ENCODE measurements around the gene CLNS1A.

Gene CLNS1A, protein sequence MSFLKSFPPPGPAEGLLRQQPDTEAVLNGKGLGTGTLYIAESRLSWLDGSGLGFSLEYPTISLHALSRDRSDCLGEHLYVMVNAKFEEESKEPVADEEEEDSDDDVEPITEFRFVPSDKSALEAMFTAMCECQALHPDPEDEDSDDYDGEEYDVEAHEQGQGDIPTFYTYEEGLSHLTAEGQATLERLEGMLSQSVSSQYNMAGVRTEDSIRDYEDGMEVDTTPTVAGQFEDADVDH

DNA sequence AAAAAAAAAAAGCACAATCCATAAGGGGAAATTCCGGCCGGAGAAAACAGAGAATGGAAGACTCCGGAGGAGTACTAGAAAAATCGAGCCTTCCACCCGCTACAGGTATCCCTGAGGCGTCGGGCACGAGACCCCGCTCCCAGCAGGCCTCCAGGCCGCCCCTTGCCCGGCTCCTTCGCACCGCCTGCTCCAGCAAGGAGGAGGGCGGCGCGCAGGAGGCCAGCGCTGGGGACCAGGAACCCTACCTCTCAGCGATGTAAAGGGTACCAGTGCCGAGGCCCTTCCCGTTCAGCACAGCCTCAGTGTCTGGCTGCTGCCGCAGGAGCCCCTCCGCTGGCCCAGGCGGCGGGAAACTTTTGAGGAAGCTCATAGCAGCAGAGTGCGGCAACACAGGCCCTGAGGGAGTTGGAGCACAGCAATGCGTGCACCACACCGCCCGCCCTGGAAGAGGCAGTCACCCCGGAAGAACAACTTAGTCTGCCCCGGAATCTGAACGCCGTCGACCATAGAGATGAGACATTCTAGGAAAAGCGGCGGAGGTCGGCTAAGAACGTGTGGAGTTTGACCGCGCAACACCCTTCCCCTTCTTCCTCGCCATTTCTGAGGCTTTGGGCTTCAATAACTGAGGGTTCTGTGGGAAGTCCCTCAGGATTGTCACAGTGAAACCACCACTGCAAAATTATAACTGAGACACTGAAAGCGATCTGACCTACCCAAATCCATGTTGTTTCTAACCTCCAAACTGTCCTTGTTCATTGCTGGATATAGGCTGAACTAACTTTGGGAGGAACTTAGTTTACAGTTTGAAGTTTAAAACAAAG lies at the start of gene CLNS1A:
CLNS1A (minus strand) TSS at position 450 of the 821 bp plus-strand sequence; CDS start at position 370, 80 bp downstream.
- peaks cover 10 to 13% of the 10 kb centered on the region in 2 donors for H3K4me1 ChIP-seq (ENCODE audit: control insufficient read depth in 2 of 2, insufficient read depth in 2 of 2, low read length in 2 of 2)

DNA sequence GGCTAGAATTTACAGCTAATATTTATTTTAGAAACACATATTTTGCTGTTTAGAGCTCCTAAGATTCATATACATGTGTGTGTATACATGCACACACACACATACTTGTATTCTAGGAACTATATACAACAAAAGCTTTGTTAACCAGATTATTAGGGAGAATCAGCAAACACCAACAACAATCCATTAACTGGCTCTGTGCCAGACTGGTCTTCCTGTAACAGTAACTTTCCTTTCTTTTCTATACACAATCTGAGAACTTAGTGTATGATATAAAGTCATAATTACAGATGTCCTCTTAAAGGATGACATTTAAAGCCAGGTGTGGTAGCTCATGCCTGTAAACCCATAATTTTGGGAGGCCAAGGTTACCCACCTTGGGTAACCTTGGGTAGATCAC lies 49.5 kb upstream of the CLNS1A start:
- H3K4me3 ChIP-seq (ENCODE audit: low read length in 2 of 2), result no peak overlapping the region
- H3K9ac ChIP-seq (ENCODE audit: low read depth in 1 of 2, low read length in 2 of 2), result no peak overlapping the region
- H3K27ac ChIP-seq (ENCODE audit: low read depth in 2 of 2, low read length in 2 of 2), result no peak overlapping the region
- no peaks in the 10 kb centered on the region for H3K27me3 ChIP-seq (ENCODE audit: control insufficient read depth in 2 of 2, insufficient read depth in 2 of 2, low read length in 2 of 2)
- H3K9me3 ChIP-seq (ENCODE audit: control insufficient read depth in 2 of 2, low read length in 2 of 2), result no peaks in the 10 kb centered on the region
- peaks cover 0 to 3% of the 10 kb centered on the region in 2 donors for H3K4me1 ChIP-seq (ENCODE audit: control insufficient read depth in 2 of 2, insufficient read depth in 2 of 2, low read length in 2 of 2)
- H3K36me3 ChIP-seq (ENCODE audit: control insufficient read depth in 2 of 2, insufficient read depth in 2 of 2, low read length in 2 of 2), result peaks cover 23 to 33% of the 10 kb centered on the region in 2 donors

More for the DNA sequence above, at the start of gene CLNS1A:
- Histone ChIP-seq H3K4me3 (ENCODE audit: low read length in 2 of 2) (peak within 1 kb of the TSS; percentile 90 to 93), H3K36me3 (ENCODE audit: control insufficient read depth in 2 of 2, insufficient read depth in 2 of 2, low read length in 2 of 2) (no peaks in the 10 kb centered on the region), H3K9ac (ENCODE audit: low read depth in 1 of 2, low read length in 2 of 2) (peak within 1 kb of the TSS; percentile 83 to 84), H3K27ac (ENCODE audit: low read depth in 2 of 2, low read length in 2 of 2) (peak within 1 kb of the TSS; percentile 80 to 85), H3K27me3 (ENCODE audit: control insufficient read depth in 2 of 2, insufficient read depth in 2 of 2, low read length in 2 of 2) (no peaks in the 10 kb centered on the region), H3K9me3 (ENCODE audit: control insufficient read depth in 2 of 2, low read length in 2 of 2) (no peaks in the 10 kb centered on the region)

DNA sequence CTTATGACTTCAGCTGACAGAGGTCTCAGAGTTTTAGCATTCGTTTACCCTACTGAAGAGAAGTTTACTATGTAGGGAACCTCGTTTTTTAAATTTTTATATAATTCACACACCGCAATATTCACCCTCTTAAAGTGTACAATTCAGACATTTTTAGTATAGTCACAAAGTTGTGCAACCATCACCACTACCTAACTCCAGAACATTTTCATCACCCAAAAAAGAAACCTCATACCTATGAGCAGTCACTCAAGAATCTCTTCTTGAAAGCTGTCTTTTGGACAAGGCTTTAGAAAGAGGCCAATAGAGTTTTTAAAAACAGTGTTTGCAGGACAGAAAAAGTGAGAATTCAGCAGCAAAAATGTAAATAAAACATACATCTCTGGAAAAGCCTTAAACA lies 39.5 kb upstream of the CLNS1A start:
- no peak overlapping the region for H3K27ac ChIP-seq (ENCODE audit: low read depth in 2 of 2, low read length in 2 of 2)
- no peak overlapping the region for H3K4me3 ChIP-seq (ENCODE audit: low read length in 2 of 2)
- no peaks in the 10 kb centered on the region for H3K9me3 ChIP-seq (ENCODE audit: control insufficient read depth in 2 of 2, low read length in 2 of 2)
- H3K9ac ChIP-seq (ENCODE audit: low read depth in 1 of 2, low read length in 2 of 2), result no peak overlapping the region
- no peaks in the 10 kb centered on the region for H3K27me3 ChIP-seq (ENCODE audit: control insufficient read depth in 2 of 2, insufficient read depth in 2 of 2, low read length in 2 of 2)
- no peaks in the 10 kb centered on the region for H3K4me1 ChIP-seq (ENCODE audit: control insufficient read depth in 2 of 2, insufficient read depth in 2 of 2, low read length in 2 of 2)
- H3K36me3 ChIP-seq (ENCODE audit: control insufficient read depth in 2 of 2, insufficient read depth in 2 of 2, low read length in 2 of 2), result peaks cover 37 to 42% of the 10 kb centered on the region in 2 donors

DNA sequence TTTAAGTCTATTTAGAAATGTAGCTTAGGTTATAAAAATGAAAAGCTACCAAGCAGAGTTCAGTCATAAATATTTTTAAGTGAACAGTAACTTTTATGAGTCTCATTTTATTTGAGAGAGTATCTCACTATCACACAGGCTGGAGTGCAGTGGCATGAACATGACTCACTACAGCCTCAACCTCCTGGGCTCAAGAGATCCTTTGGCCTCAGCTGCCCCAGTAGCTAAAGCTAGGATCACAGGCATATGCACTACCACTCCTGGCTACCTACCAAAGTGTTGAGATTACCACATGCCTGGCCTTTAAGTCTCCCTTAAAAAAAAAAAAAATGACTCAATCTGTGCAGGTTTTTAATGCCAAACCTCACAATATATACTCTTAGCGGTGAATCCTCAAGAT lies 34.7 kb upstream of the CLNS1A start:
- H3K4me1 ChIP-seq (ENCODE audit: control insufficient read depth in 2 of 2, insufficient read depth in 2 of 2, low read length in 2 of 2), result peaks cover 5 to 8% of the 10 kb centered on the region in 2 donors
- H3K9me3 ChIP-seq (ENCODE audit: control insufficient read depth in 2 of 2, low read length in 2 of 2), result no peaks in the 10 kb centered on the region
- peak overlapping the region in 1 of 2 donors; percentile 32 for H3K4me3 ChIP-seq (ENCODE audit: low read length in 2 of 2)
- no peak overlapping the region for H3K27ac ChIP-seq (ENCODE audit: low read depth in 2 of 2, low read length in 2 of 2)
- H3K27me3 ChIP-seq (ENCODE audit: control insufficient read depth in 2 of 2, insufficient read depth in 2 of 2, low read length in 2 of 2), result no peaks in the 10 kb centered on the region
- H3K9ac ChIP-seq (ENCODE audit: low read depth in 1 of 2, low read length in 2 of 2), result no peak overlapping the region
- H3K36me3 ChIP-seq (ENCODE audit: control insufficient read depth in 2 of 2, insufficient read depth in 2 of 2, low read length in 2 of 2), result peaks cover 38 to 41% of the 10 kb centered on the region in 2 donors

DNA sequence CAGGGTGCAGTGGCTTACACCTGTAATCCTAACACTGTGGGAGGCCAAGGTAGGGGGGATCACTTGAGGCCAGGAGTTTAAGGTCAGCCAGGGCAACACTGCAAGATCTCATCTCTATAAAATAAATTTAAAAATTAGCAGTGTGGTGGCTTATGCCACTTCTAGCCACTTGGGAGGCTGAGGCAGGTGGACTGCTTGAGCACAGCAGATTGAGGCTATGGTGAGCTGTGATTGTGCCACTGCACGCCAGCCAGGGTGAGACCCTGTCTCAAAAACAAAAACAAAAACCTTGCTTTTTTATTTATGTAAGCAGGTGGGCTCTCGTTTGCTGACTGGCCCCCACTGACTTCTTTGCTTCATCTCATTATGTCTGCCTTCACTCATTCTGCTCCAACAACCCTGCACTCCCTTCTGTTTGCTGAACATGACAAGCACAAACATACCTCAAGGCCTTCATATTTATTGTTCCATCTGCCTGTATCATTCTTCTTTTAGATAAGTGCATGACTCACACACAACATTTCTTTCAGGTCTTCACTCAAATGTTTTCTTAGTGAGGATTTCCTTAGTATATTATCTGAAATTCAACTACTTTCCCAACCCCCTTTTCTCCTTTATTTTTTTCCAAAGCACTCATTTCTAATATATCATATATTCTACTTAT lies 32.4 kb upstream of the CLNS1A start:
- Histone ChIP-seq H3K4me1 (ENCODE audit: control insufficient read depth in 2 of 2, insufficient read depth in 2 of 2, low read length in 2 of 2) (peaks cover 8 to 14% of the 10 kb centered on the region in 2 donors), H3K36me3 (ENCODE audit: control insufficient read depth in 2 of 2, insufficient read depth in 2 of 2, low read length in 2 of 2) (peaks cover 32 to 34% of the 10 kb centered on the region in 2 donors), H3K4me3 (ENCODE audit: low read length in 2 of 2) (no peak overlapping the region), H3K27me3 (ENCODE audit: control insufficient read depth in 2 of 2, insufficient read depth in 2 of 2, low read length in 2 of 2) (no peaks in the 10 kb centered on the region), H3K9ac (ENCODE audit: low read depth in 1 of 2, low read length in 2 of 2) (no peak overlapping the region), H3K9me3 (ENCODE audit: control insufficient read depth in 2 of 2, low read length in 2 of 2) (no peaks in the 10 kb centered on the region), H3K27ac (ENCODE audit: low read depth in 2 of 2, low read length in 2 of 2) (peak overlapping the region in 1 of 2 donors; percentile 19)

DNA sequence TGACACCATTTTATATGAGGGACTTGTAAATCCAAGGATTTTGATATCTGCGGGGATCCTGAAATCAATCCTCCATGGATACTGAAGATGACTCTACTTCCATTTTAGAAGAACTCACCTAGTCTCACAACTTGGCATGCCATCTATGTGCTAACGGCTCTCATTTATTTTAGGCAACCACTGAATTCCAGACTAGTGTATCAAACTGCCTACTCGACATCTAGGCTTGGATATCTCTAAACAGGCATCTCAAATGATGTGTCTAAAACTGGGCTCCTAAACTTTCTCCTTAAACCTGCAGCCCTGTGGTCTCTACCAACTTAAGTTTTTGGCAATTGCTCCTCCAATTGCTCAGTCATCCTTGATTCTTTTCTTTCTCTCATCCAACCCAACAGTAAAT lies 31.2 kb upstream of the CLNS1A start:
- H3K9ac ChIP-seq (ENCODE audit: low read depth in 1 of 2, low read length in 2 of 2), result no peak overlapping the region
- no peaks in the 10 kb centered on the region for H3K27me3 ChIP-seq (ENCODE audit: control insufficient read depth in 2 of 2, insufficient read depth in 2 of 2, low read length in 2 of 2)
- no peak overlapping the region for H3K27ac ChIP-seq (ENCODE audit: low read depth in 2 of 2, low read length in 2 of 2)
- H3K4me1 ChIP-seq (ENCODE audit: control insufficient read depth in 2 of 2, insufficient read depth in 2 of 2, low read length in 2 of 2), result peaks cover 8 to 19% of the 10 kb centered on the region in 2 donors
- peaks cover 28 to 34% of the 10 kb centered on the region in 2 donors for H3K36me3 ChIP-seq (ENCODE audit: control insufficient read depth in 2 of 2, insufficient read depth in 2 of 2, low read length in 2 of 2)
- H3K9me3 ChIP-seq (ENCODE audit: control insufficient read depth in 2 of 2, low read length in 2 of 2), result no peaks in the 10 kb centered on the region
- H3K4me3 ChIP-seq (ENCODE audit: low read length in 2 of 2), result no peak overlapping the region

DNA sequence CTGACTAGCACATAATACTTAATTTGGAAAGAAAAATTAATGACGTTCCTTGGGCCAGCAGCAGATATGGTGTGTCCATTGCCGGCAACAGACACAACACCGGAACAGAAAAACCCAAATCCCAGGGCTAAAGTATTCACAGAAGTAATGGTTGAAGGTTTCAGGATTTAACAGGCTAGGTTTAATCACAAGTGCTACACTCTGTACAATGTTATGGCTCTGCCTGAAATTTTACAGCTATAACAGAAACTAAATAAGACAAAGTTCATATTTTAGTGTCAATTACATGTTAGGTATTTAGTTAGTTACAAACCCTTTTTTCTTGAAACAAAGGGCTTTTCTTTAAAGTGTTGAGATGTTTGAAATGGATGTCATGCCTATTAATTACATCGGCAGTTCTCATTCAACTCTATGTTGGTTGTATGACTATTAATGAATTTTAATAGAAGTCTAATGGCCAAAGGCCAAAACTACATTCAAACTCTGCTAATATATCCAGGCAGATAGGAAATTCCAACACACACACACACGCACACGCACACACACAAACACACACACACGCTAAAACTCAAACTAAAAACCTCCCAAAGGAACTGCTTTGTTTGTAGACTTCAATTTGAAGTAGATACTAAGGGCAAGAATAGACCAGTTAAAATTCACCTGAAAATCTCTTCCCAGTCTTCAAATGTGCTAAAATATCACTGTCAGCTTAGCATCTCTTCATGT lies 27.8 kb upstream of the CLNS1A start:
- no peaks in the 10 kb centered on the region for H3K9me3 ChIP-seq (ENCODE audit: control insufficient read depth in 2 of 2, low read length in 2 of 2)
- peak overlapping the region in 1 of 2 donors; percentile 37 for H3K27ac ChIP-seq (ENCODE audit: low read depth in 2 of 2, low read length in 2 of 2)
- H3K4me3 ChIP-seq (ENCODE audit: low read length in 2 of 2), result peak overlapping the region in 1 of 2 donors; percentile 15
- H3K27me3 ChIP-seq (ENCODE audit: control insufficient read depth in 2 of 2, insufficient read depth in 2 of 2, low read length in 2 of 2), result no peaks in the 10 kb centered on the region
- H3K36me3 ChIP-seq (ENCODE audit: control insufficient read depth in 2 of 2, insufficient read depth in 2 of 2, low read length in 2 of 2), result peaks cover 23 to 34% of the 10 kb centered on the region in 2 donors
- peaks cover 8 to 15% of the 10 kb centered on the region in 2 donors for H3K4me1 ChIP-seq (ENCODE audit: control insufficient read depth in 2 of 2, insufficient read depth in 2 of 2, low read length in 2 of 2)
- no peak overlapping the region for H3K9ac ChIP-seq (ENCODE audit: low read depth in 1 of 2, low read length in 2 of 2)

DNA sequence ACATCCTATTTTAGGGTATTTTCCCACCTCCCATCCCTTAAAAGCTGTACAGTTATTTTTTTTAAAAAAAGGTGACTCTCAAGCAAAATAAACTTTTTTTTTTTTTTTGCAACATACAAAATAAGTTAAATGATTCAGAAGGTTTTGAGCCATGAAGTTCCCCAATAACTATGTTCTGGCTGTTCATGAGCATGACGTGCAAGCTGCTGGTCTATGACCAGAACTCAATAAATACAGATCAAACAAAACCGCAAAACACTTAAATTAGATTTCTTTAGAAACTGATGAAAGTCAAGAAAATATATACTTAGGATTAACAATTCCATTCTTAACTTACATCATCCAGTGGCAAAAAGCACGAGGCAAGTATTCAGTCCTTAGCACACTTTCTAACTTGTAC lies 24.1 kb upstream of the CLNS1A start:
- no peaks in the 10 kb centered on the region for H3K27me3 ChIP-seq (ENCODE audit: control insufficient read depth in 2 of 2, insufficient read depth in 2 of 2, low read length in 2 of 2)
- no peak overlapping the region for H3K4me3 ChIP-seq (ENCODE audit: low read length in 2 of 2)
- H3K36me3 ChIP-seq (ENCODE audit: control insufficient read depth in 2 of 2, insufficient read depth in 2 of 2, low read length in 2 of 2), result peaks cover 7 to 9% of the 10 kb centered on the region in 2 donors
- no peaks in the 10 kb centered on the region for H3K9me3 ChIP-seq (ENCODE audit: control insufficient read depth in 2 of 2, low read length in 2 of 2)
- peaks cover 2 to 10% of the 10 kb centered on the region in 2 donors for H3K4me1 ChIP-seq (ENCODE audit: control insufficient read depth in 2 of 2, insufficient read depth in 2 of 2, low read length in 2 of 2)
- no peak overlapping the region for H3K9ac ChIP-seq (ENCODE audit: low read depth in 1 of 2, low read length in 2 of 2)
- H3K27ac ChIP-seq (ENCODE audit: low read depth in 2 of 2, low read length in 2 of 2), result no peak overlapping the region

DNA sequence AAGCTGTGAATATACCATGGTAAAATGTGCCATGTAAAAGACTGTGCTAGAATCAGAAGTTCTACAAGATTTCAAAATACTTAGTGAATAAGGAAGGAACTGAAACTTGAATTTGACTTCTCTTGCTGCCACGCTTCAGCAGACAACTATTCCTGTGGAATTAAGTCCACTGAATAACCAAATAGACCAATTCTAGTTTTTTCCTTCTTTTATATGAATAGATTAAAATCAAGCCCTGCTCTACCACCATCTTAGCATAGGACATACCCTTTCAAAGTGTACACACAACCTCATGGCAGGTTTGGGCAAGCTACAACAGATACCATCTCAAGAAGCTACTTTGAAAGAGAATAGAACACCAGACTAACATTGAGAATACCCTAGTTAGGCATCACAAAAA lies 23.4 kb upstream of the CLNS1A start:
- peaks cover 2 to 10% of the 10 kb centered on the region in 2 donors for H3K4me1 ChIP-seq (ENCODE audit: control insufficient read depth in 2 of 2, insufficient read depth in 2 of 2, low read length in 2 of 2)
- no peaks in the 10 kb centered on the region for H3K9me3 ChIP-seq (ENCODE audit: control insufficient read depth in 2 of 2, low read length in 2 of 2)
- no peak overlapping the region for H3K27ac ChIP-seq (ENCODE audit: low read depth in 2 of 2, low read length in 2 of 2)
- H3K4me3 ChIP-seq (ENCODE audit: low read length in 2 of 2), result no peak overlapping the region
- H3K9ac ChIP-seq (ENCODE audit: low read depth in 1 of 2, low read length in 2 of 2), result no peak overlapping the region
- H3K27me3 ChIP-seq (ENCODE audit: control insufficient read depth in 2 of 2, insufficient read depth in 2 of 2, low read length in 2 of 2), result no peaks in the 10 kb centered on the region
- H3K36me3 ChIP-seq (ENCODE audit: control insufficient read depth in 2 of 2, insufficient read depth in 2 of 2, low read length in 2 of 2), result peaks cover 4 to 6% of the 10 kb centered on the region in 2 donors
